ENCODE data around the gene PMM1. TPM values are rescaled to one million over a fixed set of nuclear protein-coding genes. Genes with fewer than 3 reads are reported as not detected.

Gene PMM1
- total and polyA plus RNA-seq, 2 of the 13 experiments (the other 11 are each of a cell fraction or from before 2014, with no cell fraction given): 17.8 to 95.6 TPM

- TF ChIP-seq ZUFSP (CRISPR knock-in tag; IDR thresholded peaks at IDR 0.05; ENCODE audit: borderline replicate concordance): no peak
- no peak for TF ChIP-seq DBP (CRISPR knock-in tag; IDR thresholded peaks at IDR 0.05; ENCODE audit: not compliant biosample characterization)
- no peak for TF ChIP-seq MAFG (CRISPR knock-in tag; IDR thresholded peaks at IDR 0.05)
- TF ChIP-seq PHF20 (CRISPR knock-in tag; IDR thresholded peaks at IDR 0.05): peak; percentile 71
- no peak for TF ChIP-seq SNAPC4 (CRISPR knock-in tag; IDR thresholded peaks at IDR 0.05)
- peak; percentile 71 for TF ChIP-seq XRCC5 (optimal IDR thresholded peaks at IDR 0.05; ENCODE audit: low read length)
- peak; percentile 69 for TF ChIP-seq POLR2G (IDR thresholded peaks at IDR 0.05; ENCODE audit: low read depth, low read length)
- TF ChIP-seq ZNF274 (CRISPR knock-in tag; IDR thresholded peaks at IDR 0.05): no peak
- TF ChIP-seq CREB3 (CRISPR knock-in tag; IDR thresholded peaks at IDR 0.05): no peak
- no peak for TF ChIP-seq ZNF678 (CRISPR knock-in tag; IDR thresholded peaks at IDR 0.05)
- no peak for TF ChIP-seq ZNF468 (CRISPR knock-in tag; IDR thresholded peaks at IDR 0.05)
- 0 out of 2 replicates have a peak, but pooled peaks have one; percentile 58 for TF ChIP-seq ZKSCAN8 (CRISPR knock-in tag; IDR thresholded peaks at IDR 0.05; ENCODE audit: borderline replicate concordance)
- no peak for TF ChIP-seq PCBP1 (IDR thresholded peaks at IDR 0.05; ENCODE audit: borderline replicate concordance, low read depth, low read length)
- TF ChIP-seq HNF1A (IDR thresholded peaks at IDR 0.05; ENCODE audit: low read depth): no peak
- no peak for TF ChIP-seq HNF1A (CRISPR knock-in tag; IDR thresholded peaks at IDR 0.05; ENCODE audit: borderline replicate concordance)
Measured at GRCh38 chr22:41543854-41544670, 45.6 kb downstream of the PMM1 start, which contains the start of gene POLR3H (continued).

All from HepG2 (cell line).